K562 (cell line): ENCODE data around the gene CCDC152. TPM values are rescaled to one million over a fixed set of nuclear protein-coding genes. Genes with fewer than 3 reads are reported as not detected.

Experiments used
- ETS2 ChIP-seq: IDR thresholded peaks from 2 replicates; pipeline ENCODE4 v1.6.1; 2016; ENCODE audit warnings: borderline replicate concordance, missing genetic modification characterization, mild to moderate bottlenecking, moderate library complexity, missing compliant biosample characterization; ENCODE audit not compliant: poor library complexity, severe bottlenecking
- GTF2B ChIP-seq: IDR thresholded peaks from 2 replicates; pipeline ENCODE4 v1.6.1; 2011; ENCODE audit not compliant: insufficient read length; ENCODE audit errors: extremely low read depth
- HMGN3 ChIP-seq: IDR thresholded peaks from 2 replicates; pipeline ENCODE4 v1.6.1; 2011; ENCODE audit warnings: borderline replicate concordance, low read depth, mild to moderate bottlenecking, mixed read lengths, low read length; ENCODE audit not compliant: insufficient read length; ENCODE audit errors: extremely low read depth
- ILK ChIP-seq: fragments of 450-650 bp; IDR thresholded peaks from 2 replicates; pipeline ENCODE4 v1.6.1; 2016; ENCODE audit warnings: missing genetic modification characterization, low read depth, mild to moderate bottlenecking, missing compliant biosample characterization, moderate library complexity, borderline replicate concordance
- MED1 ChIP-seq: sonication (generic); formaldehyde crosslinking; IDR thresholded peaks from 2 replicates; pipeline ENCODE4 v1.8.1; 2023; ENCODE audit warnings: missing genetic modification reagents, borderline replicate concordance
- PBX2 ChIP-seq, 2 experiments: IDR thresholded peaks in 1 of 2; conservative IDR thresholded peaks in 1 of 2; 2 replicates each; pipeline ENCODE4 v1.6.1; 2016; ENCODE audit warnings: low read depth in 2 of 2, mild to moderate bottlenecking in 1 of 2, missing compliant biosample characterization in 1 of 2, missing genetic modification characterization in 1 of 2, moderate library complexity in 1 of 2
- POLR3A ChIP-seq: IDR thresholded peaks from 2 replicates; pipeline ENCODE4 v1.6.1; 2011; ENCODE audit warnings: borderline replicate concordance, mild to moderate bottlenecking, moderate library complexity; ENCODE audit not compliant: insufficient read length, insufficient read depth; ENCODE audit errors: extremely low read depth
- RCOR1 ChIP-seq, 2 experiments: IDR thresholded peaks; 2 replicates each; pipeline ENCODE4 v1.6.1; 2012; ENCODE audit warnings: low read depth in 2 of 2, low read length in 2 of 2, borderline replicate concordance in 1 of 2, improper control_type of control experiment in 1 of 2
- RFX5 ChIP-seq: IDR thresholded peaks from 2 replicates; pipeline ENCODE4 v1.6.1; 2011; ENCODE audit warnings: low read depth, mild to moderate bottlenecking, improper control_type of control experiment, low read length
- RREB1 ChIP-seq: fragments of 250-450 bp; sonication (Bioruptor Pico); IDR thresholded peaks from 2 replicates; pipeline ENCODE4 v1.4.0; 2020
- SMARCC2 ChIP-seq: fragments of 450-650 bp; IDR thresholded peaks from 2 replicates; pipeline ENCODE4 v1.6.1; 2017; ENCODE audit warnings: antibody characterized with exemption, moderate library complexity, mild to moderate bottlenecking, low read depth
- TSC22D4 ChIP-seq: fragments of 450-650 bp; IDR thresholded peaks from 2 replicates; pipeline ENCODE4 v1.6.1; 2016; ENCODE audit warnings: missing genetic modification characterization, missing biosample characterization, control low read depth
- ZBTB2 ChIP-seq: fragments of 450-650 bp; IDR thresholded peaks from 2 replicates; pipeline ENCODE4 v1.6.1; 2016; ENCODE audit warnings: antibody characterized with exemption
- ZC3H8 ChIP-seq: fragments of 450-650 bp; IDR thresholded peaks from 2 replicates; pipeline ENCODE4 v1.6.1; 2017
- ZFP30 ChIP-seq: fragments of 250-450 bp; sonication (Bioruptor Pico); IDR thresholded peaks from 2 replicates; pipeline ENCODE4 v1.8.0; 2022; ENCODE audit warnings: moderate library complexity, mild to moderate bottlenecking, inconsistent platforms, borderline replicate concordance
- ZNF253 ChIP-seq: fragments of 250-450 bp; sonication (Bioruptor Pico); conservative IDR thresholded peaks from 2 replicates; pipeline ENCODE4 v1.6.1; 2021; ENCODE audit warnings: mild to moderate bottlenecking
- ZNF696 ChIP-seq: fragments of 250-450 bp; sonication (Bioruptor Pico); conservative IDR thresholded peaks from 2 replicates; pipeline ENCODE4 v1.4.0; 2020; ENCODE audit warnings: mild to moderate bottlenecking, moderate library complexity
- polyA plus RNA-seq, 8 experiments: library from polyadenylated mRNA; depleted of rRNA in 4 of 8; stranded (reverse) in 5 of 8; unstranded in 3 of 8; fragments of >200 nt; fragmentation: Nextera tagmentation in 2 of 8; fragmentation: Illumina TruSeq in 1 of 8; extraction: Ambion mirVana in 2 of 8; extraction: Trizol in 1 of 8; gene quantifications; 2 replicates each; pipeline versions ENCODE4 v1.2.1 to v1.2.3, GENCODE V29; 2011 to 2014; ENCODE audit warnings: inconsistent platforms in 1 of 8, missing spikeins in 1 of 8
- total RNA-seq, 7 experiments: library from RNA; depleted of rRNA in 6 of 7; stranded (reverse); fragments of >200 nt in 6 of 7; fragmentation: Illumina TruSeq in 2 of 7; extraction: Trizol in 2 of 7; gene quantifications; 2 replicates each; pipeline versions ENCODE4 v1.2.1 to v1.2.3, GENCODE V29; 2011 to 2021; ENCODE audit warnings: low replicate concordance in 1 of 7

Gene CCDC152
- total and polyA plus RNA-seq, 9 of the 15 experiments (the other 6 are each of a cell fraction or from before 2014, with no cell fraction given): 2.5 to 11.6 (median 5.1) TPM

GRCh38 chr5:42830924-42831323, 74.3 kb downstream of the CCDC152 start (continued):
- TF ChIP-seq RREB1 (no peak), ZC3H8 (no peak), GTF2B (no peak), ZFP30 (CRISPR knock-in tag) (no peak), RFX5 (no peak), ZBTB2 (no peak), ILK (tag) (no peak), ZNF696 (no peak), ZNF253 (CRISPR knock-in tag) (no peak), POLR3A (no peak), PBX2 (CRISPR knock-in tag; IDR thresholded peaks at IDR 0.05; ENCODE audit: low read depth) (no peak), PBX2 (tag; conservative IDR thresholded peaks at IDR 0.05; ENCODE audit: low read depth) (peak; percentile 74), SMARCC2 (no peak), MED1 (CRISPR knock-in tag) (no peak), TSC22D4 (no peak), ETS2 (tag) (no peak), RCOR1 (IDR thresholded peaks at IDR 0.05; ENCODE audit: borderline replicate concordance in 1 of 2, low read depth in 2 of 2, low read length in 2 of 2) (0 out of 4 replicates have a peak, but pooled peaks of 1 of the 2 experiments have one; percentile 53), HMGN3 (no peak)
